ENCODE results near the gene KRT79.
"Not testable (repeated sequence)": the region's sequence is repeated elsewhere in the genome, so short reads cannot be mapped to it uniquely, and the experiment has no call there.

The KRT79 gene

GRCh38 chr12:52857500-52857899, 23.4 kb upstream of the KRT79 start:
- no peak for FAIRE-seq
- TF ChIP-seq CTCF (IDR thresholded peaks at IDR 0.05; ENCODE audit: insufficient read depth, missing control alignments): no peak
- no peak for DNase-seq (ENCODE audit: insufficient read length, low spot score)

- FAIRE-seq (no peak), DNase-seq (ENCODE audit: insufficient read length, low spot score) (no peak)
- TF ChIP-seq CTCF (IDR thresholded peaks at IDR 0.05; ENCODE audit: insufficient read depth, missing control alignments): no peak
These were observed 22.7 kb upstream of the KRT79 start for GRCh38 chr12:52856787-52857186.

- not testable (repeated sequence) for DNase-seq (ENCODE audit: insufficient read length, low spot score); FAIRE-seq
These were observed 22.0 kb upstream of the KRT79 start for GRCh38 chr12:52856077-52856476.

- FAIRE-seq (no peak), DNase-seq (ENCODE audit: insufficient read length, low spot score) (no peak)
- no peak for TF ChIP-seq CTCF (IDR thresholded peaks at IDR 0.05; ENCODE audit: insufficient read depth, missing control alignments)
These were observed 17.7 kb upstream of the KRT79 start for GRCh38 chr12:52851787-52852186.

- DNase-seq (ENCODE audit: insufficient read length, low spot score) (no peak), FAIRE-seq (no peak)
- no peak for TF ChIP-seq CTCF (IDR thresholded peaks at IDR 0.05; ENCODE audit: insufficient read depth, missing control alignments)
These were observed 16.6 kb upstream of the KRT79 start for GRCh38 chr12:52850681-52851080.

GRCh38 chr12:52849511-52849910, 15.4 kb upstream of the KRT79 start:
- FAIRE-seq (no peak), DNase-seq (ENCODE audit: insufficient read length, low spot score) (no peak)
- no peak for TF ChIP-seq CTCF (IDR thresholded peaks at IDR 0.05; ENCODE audit: insufficient read depth, missing control alignments)

- DNase-seq (ENCODE audit: insufficient read length, low spot score): no peak
- FAIRE-seq: no peak
- no peak for TF ChIP-seq CTCF (IDR thresholded peaks at IDR 0.05; ENCODE audit: insufficient read depth, missing control alignments)
These were observed 14.6 kb upstream of the KRT79 start, which contains the start of gene KRT78 for GRCh38 chr12:52848661-52849255. TSS of gene KRT78 (minus strand) at chr12:52848994. CDS start at chr12:52848930, 64 bp downstream.
